SK-N-SH (cell line): ENCODE results near the gene SPRY4.

ENCODE experiments used
- CHD2 ChIP-seq: fragments of 150-350 bp; IDR thresholded peaks from 2 replicates; pipeline ENCODE4 v1.6.1; 2018; ENCODE audit warnings: low read length; ENCODE audit not compliant: partially characterized antibody
- CTCF ChIP-seq: fragments of 200-600 bp; sonication (generic); IDR thresholded peaks from 2 replicates; pipeline ENCODE4 v1.6.1; 2017; ENCODE audit warnings: antibody characterized with exemption, mild to moderate bottlenecking, moderate library complexity
- ELF1 ChIP-seq: IDR thresholded peaks from 2 replicates; pipeline ENCODE4 v1.4.0; 2012
- GABPA ChIP-seq: IDR thresholded peaks from 2 replicates; pipeline ENCODE4 v1.4.0; 2012; ENCODE audit warnings: low read depth, mild to moderate bottlenecking
- POLR2AphosphoS5 ChIP-seq: IDR thresholded peaks from 2 replicates; pipeline ENCODE4 v1.6.1; 2012; ENCODE audit warnings: low read depth, low read length
- RXRA ChIP-seq: IDR thresholded peaks from 2 replicates; pipeline ENCODE4 v1.4.0; 2012; ENCODE audit warnings: low read depth, mild to moderate bottlenecking, borderline replicate concordance

DNA sequence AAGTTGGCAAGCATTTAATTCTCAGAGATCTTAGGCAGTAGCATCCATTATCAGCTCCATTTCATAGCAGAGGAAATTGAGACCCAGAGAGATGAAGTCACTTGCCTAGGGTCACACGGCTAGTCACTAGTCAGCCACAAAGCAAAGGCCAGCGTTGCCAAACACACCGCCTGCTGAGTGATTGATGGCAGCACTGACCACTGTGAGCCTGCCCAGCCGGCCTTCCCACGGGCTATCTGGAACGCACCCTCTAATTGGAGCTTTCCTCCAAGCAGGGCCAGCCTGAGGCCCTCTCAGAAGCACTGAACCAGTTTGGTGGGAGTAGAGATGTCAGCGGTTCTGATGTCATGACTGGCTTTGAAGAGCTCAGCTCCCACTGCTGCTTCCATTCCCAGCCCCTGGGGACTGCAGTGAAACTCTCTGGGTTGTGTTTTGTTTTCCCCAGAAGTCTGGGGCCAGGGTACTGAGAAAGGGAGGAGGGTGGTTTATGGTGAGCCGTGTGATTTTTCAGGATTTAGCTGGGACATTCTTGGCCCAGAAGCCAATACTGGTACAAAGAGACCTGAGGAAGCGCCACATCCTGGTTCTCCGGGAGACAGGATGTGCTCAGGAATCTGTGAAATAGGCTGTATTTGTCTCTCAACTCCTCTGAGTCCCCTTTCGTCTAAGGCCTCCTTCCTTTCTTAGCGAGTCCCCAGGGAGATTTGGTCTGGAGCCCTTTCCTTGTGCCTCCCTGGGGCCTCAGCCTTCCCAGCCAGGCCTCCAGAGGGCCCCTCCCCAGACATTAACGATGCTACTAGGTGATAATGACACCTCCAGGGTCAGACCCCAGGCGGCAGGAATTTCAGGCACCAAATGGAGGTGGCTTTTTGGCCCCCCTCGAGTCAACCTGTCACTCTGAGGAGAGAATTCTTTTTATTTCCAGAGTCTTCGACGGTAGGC, 44.5 kb downstream of the SPRY4 start:
- TF ChIP-seq RXRA (no peak), CTCF (no peak), GABPA (no peak), POLR2AphosphoS5 (no peak), CHD2 (no peak), ELF1 (no peak)
